H1 (cell line): ENCODE data around the gene DLST. TPM values are rescaled to one million over a fixed set of nuclear protein-coding genes. Genes with fewer than 3 reads are reported as not detected.

Experiments
- ASH2L ChIP-seq: fragments of 200-600, 300-600 bp; sonication (generic); IDR thresholded peaks from one replicate; pipeline ENCODE4 v1.7.1; 2017; ENCODE audit warnings: low read length
- BCL11A ChIP-seq, 2 experiments: IDR thresholded peaks; one replicate each; pipeline ENCODE4 v1.6.1; 2011; ENCODE audit warnings: low read depth in 2 of 2, low read length in 2 of 2, mild to moderate bottlenecking in 2 of 2
- HDAC2 ChIP-seq, 2 experiments: fragments of 300-600 bp in 1 of 2; sonication (generic) in 1 of 2; IDR thresholded peaks; 2 replicates each; pipeline ENCODE4 v1.6.1; 2011 to 2012; ENCODE audit warnings: low read depth in 2 of 2, low read length in 2 of 2, mild to moderate bottlenecking in 2 of 2, moderate library complexity in 2 of 2, borderline replicate concordance in 1 of 2, inconsistent platforms in 1 of 2
- KDM4A ChIP-seq: IDR thresholded peaks from one replicate; pipeline ENCODE4 v1.7.1; 2012; ENCODE audit warnings: low read depth, mild to moderate bottlenecking, moderate library complexity, low read length, inconsistent platforms; ENCODE audit not compliant: severe bottlenecking
- NANOG ChIP-seq: IDR thresholded peaks from 2 replicates; pipeline ENCODE4 v1.6.1; 2011; ENCODE audit warnings: low read length, low read depth, mild to moderate bottlenecking, inconsistent platforms; ENCODE audit not compliant: insufficient read depth, poor library complexity, severe bottlenecking
- POLR2AphosphoS5 ChIP-seq: IDR thresholded peaks from 2 replicates; pipeline ENCODE4 v1.6.1; 2011; ENCODE audit warnings: low read depth, low read length
- RFX5 ChIP-seq: IDR thresholded peaks from 2 replicates; pipeline ENCODE4 v1.6.1; 2011; ENCODE audit warnings: low read depth, low read length, improper control_type of control experiment, borderline replicate concordance
- SIX5 ChIP-seq: IDR thresholded peaks from 2 replicates; pipeline ENCODE4 v1.6.1; 2011; ENCODE audit warnings: mild to moderate bottlenecking, low read depth, low read length
- USF2 ChIP-seq: IDR thresholded peaks from 2 replicates; pipeline ENCODE4 v1.6.1; 2011; ENCODE audit warnings: low read length, improper control_type of control experiment
- polyA plus RNA-seq, 7 experiments: library from polyadenylated mRNA; depleted of rRNA in 3 of 7; stranded (reverse) in 5 of 7; unstranded in 2 of 7; fragments of >200 nt in 5 of 7; fragments of 200-250 nt in 2 of 7; gene quantifications; 1 replicate in 5 of 7; 2 replicates in 1 of 7; 4 replicates in 1 of 7; pipeline versions ENCODE4 v1.2.1 to v1.2.3, GENCODE V29; 2011 to 2013; ENCODE audit warnings: missing spikeins in 2 of 7, mixed read lengths in 2 of 7
- total RNA-seq: library from RNA; stranded (reverse); fragmentation: NEBNext Ultra II Directional; extraction: Animal tissue kit (Norgen Biotek cat#: 25700); gene quantifications from 2 replicates; pipeline ENCODE4 v1.2.1, GENCODE V29; 2021
- TF ChIP-seq, protein P1 (sequence below): IDR thresholded peaks from 2 replicates; pipeline ENCODE4 v1.6.1; 2012; ENCODE audit warnings: inconsistent platforms

The DLST gene
- total and polyA plus RNA-seq, 2 of the 8 experiments (the other 6 are each of a cell fraction or from before 2014, with no cell fraction given), result 96.5 to 117 TPM

- TF ChIP-seq RFX5 (no peak), SIX5 (no peak), ASH2L (no peak), BCL11A (IDR thresholded peaks at IDR 0.05; ENCODE audit: low read depth in 2 of 2, low read length in 2 of 2) (no peak), POLR2AphosphoS5 (no peak), USF2 (no peak), NANOG (no peak), KDM4A (no peak), HDAC2 (IDR thresholded peaks at IDR 0.05; ENCODE audit: borderline replicate concordance in 1 of 2, low read depth in 2 of 2, low read length in 2 of 2) (no peak)
- TF ChIP-seq, protein P1, sequence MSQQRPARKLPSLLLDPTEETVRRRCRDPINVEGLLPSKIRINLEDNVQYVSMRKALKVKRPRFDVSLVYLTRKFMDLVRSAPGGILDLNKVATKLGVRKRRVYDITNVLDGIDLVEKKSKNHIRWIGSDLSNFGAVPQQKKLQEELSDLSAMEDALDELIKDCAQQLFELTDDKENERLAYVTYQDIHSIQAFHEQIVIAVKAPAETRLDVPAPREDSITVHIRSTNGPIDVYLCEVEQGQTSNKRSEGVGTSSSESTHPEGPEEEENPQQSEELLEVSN, result no peak
- TF ChIP-seq, all 59 proteins: peak for 0
These were observed 11.0 kb downstream of the DLST start (continued) for GRCh38 chr14:74892745-74893144.
